ENCODE data around the gene MED15. TPM values are rescaled to one million over a fixed set of nuclear protein-coding genes. Genes with fewer than 3 reads are reported as not detected.

MED15 gene
- polyA plus RNA-seq, 1 experiment = 42.7 TPM

DNA sequence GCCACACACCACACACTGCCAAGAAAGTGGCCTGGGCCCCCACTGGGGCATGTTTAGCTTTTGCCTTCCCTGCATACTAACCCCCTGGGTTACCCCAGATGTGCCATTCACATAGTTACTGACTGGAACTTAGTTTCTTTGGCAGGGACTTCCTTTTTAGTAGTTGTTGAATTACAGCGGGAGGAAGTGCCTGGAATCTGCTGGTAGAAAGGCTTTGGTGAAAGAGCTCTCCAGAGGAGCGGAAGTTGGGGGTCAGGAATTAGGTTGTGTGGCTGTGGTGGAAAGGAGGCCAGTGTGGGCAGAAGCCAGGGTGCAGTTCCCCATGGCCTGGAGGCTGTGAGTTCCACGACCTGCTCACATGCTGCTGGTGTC is 69.0 kb downstream of the MED15 start:
- DNase-seq (ENCODE audit: low read depth) = no peak
- CTCF ChIA-PET = interaction anchor here (0.7 kb wide), 1 partner anchor 11 kb away, joined by 3 read pairs; no protein-coding TSS in a partner anchor
- Histone ChIP-seq H3K4me3 (ENCODE audit: low read depth, low read length) (no peak overlapping the region), H3K36me3 (ENCODE audit: control insufficient read depth, insufficient read depth, low read length) (peaks cover 61% of the 10 kb centered on the region), H3K27me3 (ENCODE audit: control insufficient read depth, insufficient read depth, low read length) (no peaks in the 10 kb centered on the region)
- POLR2A ChIA-PET = no interaction called here
- TF ChIP-seq CTCF (IDR thresholded peaks at IDR 0.05; ENCODE audit: insufficient read depth, low read depth, low read length) = no peak

- CTCF ChIA-PET = interaction anchor here (1.1 kb wide), 1 partner anchor 13 kb away, joined by 3 read pairs; no protein-coding TSS in a partner anchor
- no peak overlapping the region for H3K4me3 ChIP-seq (ENCODE audit: low read depth, low read length)
- H3K27me3 ChIP-seq (ENCODE audit: control insufficient read depth, insufficient read depth, low read length) = no peaks in the 10 kb centered on the region
- no peak for DNase-seq (ENCODE audit: low read depth)
- peaks cover 65% of the 10 kb centered on the region for H3K36me3 ChIP-seq (ENCODE audit: control insufficient read depth, insufficient read depth, low read length)
- POLR2A ChIA-PET = no interaction called here
- no peak for TF ChIP-seq CTCF (IDR thresholded peaks at IDR 0.05; ENCODE audit: insufficient read depth, low read depth, low read length)
Measured at GRCh38 chr22:20577045-20577444, 69.6 kb downstream of the MED15 start.

DNA sequence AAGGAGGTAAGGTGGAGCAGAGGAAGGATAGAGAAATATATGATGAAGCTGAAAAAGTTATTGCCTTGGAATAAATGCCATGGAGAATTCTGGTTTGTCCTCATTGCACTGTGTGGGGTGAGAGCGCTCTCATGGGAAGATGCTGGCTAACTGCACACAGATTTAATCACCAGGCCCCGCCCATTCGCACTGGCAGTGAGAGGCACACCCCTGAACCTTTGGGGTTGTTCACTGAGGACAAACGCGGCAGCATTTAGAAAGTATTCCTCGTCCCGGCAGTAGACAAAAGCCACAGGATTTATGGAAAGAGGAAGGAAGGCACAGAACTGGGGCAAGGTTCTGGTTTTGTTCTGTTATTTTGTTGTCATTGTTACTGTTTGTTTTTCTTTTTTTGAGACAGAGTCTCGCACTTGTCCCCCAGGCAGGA is 70.2 kb downstream of the MED15 start:
- DNase-seq (ENCODE audit: low read depth) = no peak
- POLR2A ChIA-PET = no interaction called here
- no peak for TF ChIP-seq CTCF (IDR thresholded peaks at IDR 0.05; ENCODE audit: insufficient read depth, low read depth, low read length)
- CTCF ChIA-PET = interaction anchor here (0.8 to 1.1 kb wide), 2 partner anchors 10 to 14 kb away, joined by 3 to 4 read pairs; no protein-coding TSS in a partner anchor
- Histone ChIP-seq H3K4me3 (ENCODE audit: low read depth, low read length) (no peak overlapping the region), H3K36me3 (ENCODE audit: control insufficient read depth, insufficient read depth, low read length) (peaks cover 63% of the 10 kb centered on the region), H3K27me3 (ENCODE audit: control insufficient read depth, insufficient read depth, low read length) (no peaks in the 10 kb centered on the region)

GRCh38 chr22:20578192-20578591 is 70.8 kb downstream of the MED15 start:
- H3K4me3 ChIP-seq (ENCODE audit: low read depth, low read length) = no peak overlapping the region
- H3K27me3 ChIP-seq (ENCODE audit: control insufficient read depth, insufficient read depth, low read length) = no peaks in the 10 kb centered on the region
- CTCF ChIA-PET = interaction anchor here (0.8 kb wide), 1 partner anchor 10 kb away, joined by 4 read pairs; no protein-coding TSS in a partner anchor
- TF ChIP-seq CTCF (IDR thresholded peaks at IDR 0.05; ENCODE audit: insufficient read depth, low read depth, low read length) = no peak
- POLR2A ChIA-PET = no interaction called here
- peaks cover 68% of the 10 kb centered on the region for H3K36me3 ChIP-seq (ENCODE audit: control insufficient read depth, insufficient read depth, low read length)
- DNase-seq (ENCODE audit: low read depth) = no peak

- DNase-seq (ENCODE audit: low read depth) = no peak
- H3K36me3 ChIP-seq (ENCODE audit: control insufficient read depth, insufficient read depth, low read length) = peaks cover 72% of the 10 kb centered on the region
- ChIA-PET CTCF (no interaction called here), POLR2A (no interaction called here)
- H3K27me3 ChIP-seq (ENCODE audit: control insufficient read depth, insufficient read depth, low read length) = no peaks in the 10 kb centered on the region
- no peak overlapping the region for H3K4me3 ChIP-seq (ENCODE audit: low read depth, low read length)
- TF ChIP-seq CTCF (IDR thresholded peaks at IDR 0.05; ENCODE audit: insufficient read depth, low read depth, low read length) = no peak
Measured at GRCh38 chr22:20578707-20579106, 71.3 kb downstream of the MED15 start.
